ENCODE data around the gene STOX2. TPM values are rescaled to one million over a fixed set of nuclear protein-coding genes. Genes with fewer than 3 reads are reported as not detected.

STOX2 gene
- total and polyA plus RNA-seq, 2 of the 8 experiments (the other 6 are each of a cell fraction or from before 2014, with no cell fraction given) = 5.5 to 20.0 TPM

GRCh38 chr4:184000457-184001396, 95.6 kb downstream of the STOX2 start:
- no peaks in the 10 kb centered on the region for H3K36me3 ChIP-seq (ENCODE audit: control insufficient read depth in 2 of 4, insufficient read depth in 4 of 4, low read length in 3 of 4)
- H2AK5ac ChIP-seq (ENCODE audit: low read depth, low read length) = no peak overlapping the region
- no peak overlapping the region for H3K27ac ChIP-seq (ENCODE audit: low read depth, low read length)
- WGBS, 2 experiments (ENCODE audit: extremely low coverage in 1 of 2, insufficient coverage in 1 of 2, insufficient read length in 1 of 2, insufficient replicate concordance in 2 of 2, low coverage in 1 of 2, low lambda C conversion rate in 2 of 2, missing lambda C conversion rate in 1 of 2) = 84% methylated on average over 26 of the region's 26 CpGs; no CpG with 5 or more reads in 1 of the 2 experiments
- H3K4me3 ChIP-seq (ENCODE audit: extremely low read depth in 1 of 4, insufficient read depth in 2 of 4, low read depth in 3 of 4, low read length in 4 of 4) = no peak overlapping the region
- H3K79me2 ChIP-seq (ENCODE audit: control insufficient read depth in 1 of 2, insufficient read depth in 2 of 2, low read length in 2 of 2) = no peaks in the 10 kb centered on the region
- no peak overlapping the region for H3K23ac ChIP-seq (ENCODE audit: insufficient read length)
- no peak overlapping the region for H3K4ac ChIP-seq (replicated peaks; ENCODE audit: insufficient read length, low read depth, low read length)
- no peak overlapping the region for H3K9ac ChIP-seq (replicated peaks in 1 of 4; ENCODE audit: extremely low read depth in 1 of 4, low read depth in 3 of 4, low read length in 3 of 4)
- POLR2A ChIA-PET (ENCODE audit: partially characterized antibody) = no interaction called here
- peaks cover under 1 to 3% (median 1%) of the 10 kb centered on the region in 4 experiments; a peak in 3 of 7 replicates for H3K4me1 ChIP-seq (replicated peaks in 1 of 4; ENCODE audit: control insufficient read depth in 3 of 4, insufficient read depth in 4 of 4, low read length in 3 of 4)
- no peak overlapping the region for H3K14ac ChIP-seq (ENCODE audit: insufficient read length)
- H2BK120ac ChIP-seq (replicated peaks; ENCODE audit: low read depth, low read length) = no peak overlapping the region
- no peak overlapping the region for H2BK15ac ChIP-seq (ENCODE audit: low read length)
- H3K4me2 ChIP-seq (ENCODE audit: insufficient read depth in 1 of 2, low read depth in 2 of 2, low read length in 2 of 2) = no peak overlapping the region
- H2AFZ ChIP-seq (ENCODE audit: low read length) = no peak overlapping the region
- H2BK20ac ChIP-seq (ENCODE audit: low read length) = no peak overlapping the region
- H3K9me3 ChIP-seq (ENCODE audit: insufficient read depth in 2 of 2, low read depth in 1 of 2, low read length in 1 of 2) = no peaks in the 10 kb centered on the region
- no peak overlapping the region for H4K8ac ChIP-seq (ENCODE audit: extremely low read depth, insufficient read depth, low read length)
- CTCF ChIA-PET (ENCODE audit: partially characterized antibody) = interaction anchor here (0.7 kb wide), 1 partner anchor 195 kb away, joined by 3 read pairs; no protein-coding TSS in a partner anchor
- no peaks in the 10 kb centered on the region; the same call in 1 of the 2 replicates for H3K79me1 ChIP-seq (ENCODE audit: low read depth, low read length)
- no peak overlapping the region for H3K56ac ChIP-seq (replicated peaks; ENCODE audit: insufficient read length, low read depth, low read length)
- DNase-seq (ENCODE audit: low read depth in 1 of 2, low spot score in 2 of 2) (no peak), FAIRE-seq (no peak)
- no peak overlapping the region for H2BK12ac ChIP-seq (ENCODE audit: low read depth, low read length)
- no peak overlapping the region for H3K18ac ChIP-seq (ENCODE audit: extremely low read depth, low read length)
- 0 out of 2 replicates have a peak, but pooled peaks cover 2% of the 10 kb centered on the region for H3K23me2 ChIP-seq (ENCODE audit: low read depth, low read length)
- no peak for TF ChIP-seq SUZ12 (IDR thresholded peaks at IDR 0.05; ENCODE audit: low read length)
- no peak for TF ChIP-seq CREB1 (IDR thresholded peaks at IDR 0.05)
- no peak overlapping the region for H4K91ac ChIP-seq (replicated peaks; ENCODE audit: insufficient read length, low read length)
- H2BK5ac ChIP-seq (ENCODE audit: low read depth, low read length) = no peak overlapping the region
- no peak overlapping the region for H4K5ac ChIP-seq (ENCODE audit: insufficient read length, low read depth, low read length)
- H4K20me1 ChIP-seq (replicated peaks in 1 of 2; ENCODE audit: control insufficient read depth in 1 of 2, insufficient read depth in 2 of 2, low read length in 2 of 2) = peaks cover 0 to 1% of the 10 kb centered on the region in 2 experiments
- H3K27me3 ChIP-seq (replicated peaks in 1 of 4; ENCODE audit: control insufficient read depth in 3 of 4, extremely low read depth in 1 of 4, insufficient read depth in 3 of 4, low read length in 3 of 4) = no peaks in the 10 kb centered on the region
